Cerebellar cortex (tissue), 1 donor: ENCODE measurements around the gene ABCB9.

Experiments used
- DNase-seq: peaks from one replicate; pipeline ENCODE4 v3.0.0-alpha.2; 2015; ENCODE audit warnings: low spot score

ABCB9 gene

GRCh38 chr12:122981587-122982476, 15.6 kb upstream of the ABCB9 start:
- no peak for DNase-seq

DNA sequence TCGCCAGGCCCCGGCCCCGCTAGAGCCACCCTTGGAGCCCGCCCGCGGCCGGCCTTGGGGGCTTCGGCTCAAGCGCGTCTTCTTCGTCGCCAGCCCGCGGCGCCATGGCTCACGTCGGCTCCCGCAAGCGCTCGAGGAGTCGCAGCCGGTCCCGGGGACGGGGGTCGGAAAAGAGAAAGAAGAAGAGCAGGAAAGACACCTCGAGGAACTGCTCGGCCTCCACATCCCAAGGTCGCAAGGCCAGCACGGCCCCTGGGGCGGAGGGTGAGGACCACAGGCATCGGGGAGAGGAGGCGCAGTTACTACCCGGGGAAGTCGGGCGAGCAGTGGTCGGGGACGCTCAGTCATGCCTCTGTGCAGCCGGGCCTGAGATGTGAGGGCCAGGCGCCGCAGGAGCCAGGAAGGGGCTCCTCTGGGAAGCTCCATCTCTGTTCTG, 14.8 kb upstream of the ABCB9 start:
- DNase-seq: no peak

DNA sequence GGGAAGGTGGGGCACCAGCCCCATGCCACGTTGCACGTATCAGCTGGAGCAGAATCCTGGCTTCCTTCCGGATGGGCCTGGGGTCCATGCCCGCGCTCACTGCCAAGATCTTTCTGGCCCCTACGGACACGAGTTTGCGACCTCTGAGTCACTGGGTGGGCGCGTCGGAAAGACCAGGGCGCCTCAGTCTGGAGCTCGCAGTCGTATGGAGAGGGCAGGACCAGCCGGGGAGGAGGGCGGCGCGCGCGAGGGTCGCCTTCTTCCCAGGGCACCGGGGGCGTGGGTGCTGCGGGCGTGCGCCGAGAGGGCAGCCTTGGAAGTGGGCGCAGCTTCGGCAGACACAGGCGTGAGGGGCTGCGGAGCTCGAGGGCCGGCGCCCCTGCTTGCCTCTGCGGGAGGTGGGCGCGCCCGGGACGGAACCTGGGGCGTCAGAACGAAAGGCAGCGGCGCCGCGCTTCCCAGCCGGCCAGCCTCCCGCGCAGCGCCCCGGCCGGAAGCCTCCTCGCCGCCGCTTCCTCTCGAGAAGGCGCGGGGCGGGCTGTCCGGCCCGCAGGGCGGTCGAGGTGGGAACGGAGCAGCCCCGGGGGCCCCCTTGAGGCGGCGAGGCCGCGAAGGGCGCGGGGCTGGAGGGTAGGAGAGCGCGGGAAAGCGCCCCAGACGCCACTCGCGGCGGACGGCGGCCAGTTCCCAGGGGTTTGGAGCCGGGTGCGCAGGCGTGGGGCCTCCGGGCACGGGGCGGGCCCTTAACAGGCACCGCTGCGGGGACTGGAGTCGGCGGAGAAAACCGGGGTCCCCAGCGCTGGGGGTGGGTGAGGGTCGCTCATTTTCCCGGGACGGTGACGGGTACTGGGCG, 14.1 kb upstream of the ABCB9 start, which contains the start of gene ARL6IP4:
Gene ARL6IP4, plus strand, starts transcription at position 499 of the 853 bp plus-strand sequence. CDS start 459 bp downstream, outside the sequence.
- DNase-seq: peak; percentile 57

DNA sequence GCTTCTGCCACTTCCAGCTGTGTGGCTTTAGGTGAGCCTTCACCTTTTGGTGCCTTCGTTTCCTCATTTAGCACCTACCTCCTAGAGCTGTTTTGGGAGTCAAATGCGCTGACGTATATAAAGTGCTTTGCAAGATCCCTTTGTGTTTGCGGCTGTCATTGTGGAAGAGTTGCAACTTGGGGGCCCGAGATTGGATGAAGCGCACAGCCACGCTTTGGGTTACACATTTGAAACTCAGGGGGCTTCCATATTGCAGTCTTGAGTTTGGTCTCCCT, 13.6 kb upstream of the ABCB9 start:
- DNase-seq: no peak

DNA sequence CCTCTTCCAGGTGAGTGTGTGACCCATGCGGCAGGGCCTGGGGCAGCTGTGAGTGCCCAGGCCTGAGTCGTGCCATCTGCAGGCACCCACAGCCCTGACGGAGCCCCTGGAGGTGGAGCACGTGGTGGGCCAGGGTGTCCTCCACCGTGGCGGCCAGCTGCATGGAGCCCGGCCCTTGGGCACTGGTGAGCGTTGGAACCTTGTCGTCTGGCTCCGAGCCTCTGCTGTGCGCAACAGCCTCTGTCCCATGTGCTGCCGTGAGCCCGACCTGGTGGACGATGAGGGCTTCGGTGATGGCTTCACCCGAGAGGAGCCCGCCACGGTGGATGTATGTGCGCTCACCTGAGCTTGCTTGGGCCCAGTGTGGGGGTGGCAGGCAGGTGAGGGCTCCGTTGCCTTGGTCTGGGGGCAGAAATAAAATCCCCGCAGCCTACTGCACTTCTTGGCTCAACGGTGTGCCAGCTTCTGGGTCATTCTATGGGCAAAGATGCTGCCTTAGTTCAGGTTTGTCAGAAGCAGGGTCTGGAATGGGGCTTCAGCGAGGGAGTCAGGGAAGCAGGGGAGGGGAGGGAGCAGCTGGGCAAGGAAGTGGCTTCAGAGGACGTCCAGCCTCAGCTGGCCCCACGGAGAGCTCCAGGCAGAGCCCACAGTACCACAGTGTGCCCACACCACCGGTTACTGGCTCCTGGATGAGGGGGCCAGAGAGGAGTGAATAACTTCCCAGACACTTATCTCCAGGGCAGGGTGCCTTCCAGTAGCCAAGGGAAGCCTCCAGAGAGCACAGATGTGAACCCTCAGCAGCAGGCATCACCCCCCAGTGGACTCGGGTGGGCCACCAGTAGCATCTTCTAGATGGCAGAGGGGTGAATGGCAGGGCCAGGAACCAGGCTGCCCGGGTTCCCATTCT, 13.0 kb upstream of the ABCB9 start:
- DNase-seq: no peak

- no peak for DNase-seq
Observed at GRCh38 chr12:122978507-122978955, 12.3 kb upstream of the ABCB9 start.

DNA sequence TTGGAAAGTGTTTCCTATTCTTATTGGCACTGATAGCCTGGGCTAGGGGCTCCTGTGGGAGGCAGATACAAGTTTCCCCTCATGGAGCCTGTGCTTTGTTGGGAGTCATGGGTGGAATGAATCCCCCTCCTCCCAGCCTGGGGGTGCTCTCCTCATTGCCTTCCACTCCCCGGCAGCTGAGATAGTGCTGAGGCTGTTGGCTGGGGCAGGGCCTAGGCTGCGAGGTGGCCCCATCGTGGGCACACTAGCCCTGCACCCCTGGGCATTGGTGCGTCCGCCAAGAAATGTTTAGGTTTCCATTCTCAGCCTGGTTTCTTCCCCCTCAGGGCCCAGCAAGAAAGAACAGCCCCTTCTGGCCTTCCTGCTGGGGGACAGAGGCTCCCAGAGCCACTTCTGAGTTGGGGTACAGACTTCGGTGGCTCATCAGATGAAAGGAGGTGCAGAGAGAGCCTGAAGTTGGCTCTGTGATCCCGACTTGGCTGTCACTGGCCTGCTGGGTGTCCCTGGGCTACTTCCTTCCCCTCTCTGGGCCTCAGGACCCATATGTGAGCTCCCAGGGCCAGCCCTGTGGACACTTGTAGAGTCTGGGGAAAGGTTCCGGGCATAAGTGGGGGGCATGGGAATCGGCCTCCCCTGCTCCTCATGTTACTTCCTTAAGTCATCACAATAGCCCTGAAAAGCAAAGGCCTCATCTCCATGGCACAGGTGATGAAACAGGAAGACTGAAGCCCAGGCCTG, 11.6 kb upstream of the ABCB9 start:
- DNase-seq: no peak

DNA sequence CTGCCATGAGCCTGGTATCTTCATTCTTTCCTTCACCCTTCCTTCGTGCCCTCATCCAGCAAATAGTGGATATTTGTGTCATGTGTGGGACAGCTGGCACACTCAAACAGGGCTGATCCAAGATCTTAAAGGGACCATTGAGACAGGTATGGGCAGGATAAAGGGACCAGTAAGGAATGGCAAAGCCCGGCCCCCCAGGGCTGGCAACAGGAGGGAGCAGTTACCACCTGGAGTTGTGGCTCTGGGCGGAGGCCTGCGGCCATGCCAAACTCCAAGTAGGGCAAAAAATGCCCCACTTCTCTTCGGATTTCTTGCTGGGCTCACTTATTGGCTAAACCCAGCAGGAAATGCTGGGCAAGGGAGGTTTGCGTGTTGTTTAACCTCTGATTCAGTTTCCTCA, 10.9 kb upstream of the ABCB9 start:
- no peak for DNase-seq

- DNase-seq: no peak
Observed at GRCh38 chr12:122976648-122976975, 10.3 kb upstream of the ABCB9 start.

DNA sequence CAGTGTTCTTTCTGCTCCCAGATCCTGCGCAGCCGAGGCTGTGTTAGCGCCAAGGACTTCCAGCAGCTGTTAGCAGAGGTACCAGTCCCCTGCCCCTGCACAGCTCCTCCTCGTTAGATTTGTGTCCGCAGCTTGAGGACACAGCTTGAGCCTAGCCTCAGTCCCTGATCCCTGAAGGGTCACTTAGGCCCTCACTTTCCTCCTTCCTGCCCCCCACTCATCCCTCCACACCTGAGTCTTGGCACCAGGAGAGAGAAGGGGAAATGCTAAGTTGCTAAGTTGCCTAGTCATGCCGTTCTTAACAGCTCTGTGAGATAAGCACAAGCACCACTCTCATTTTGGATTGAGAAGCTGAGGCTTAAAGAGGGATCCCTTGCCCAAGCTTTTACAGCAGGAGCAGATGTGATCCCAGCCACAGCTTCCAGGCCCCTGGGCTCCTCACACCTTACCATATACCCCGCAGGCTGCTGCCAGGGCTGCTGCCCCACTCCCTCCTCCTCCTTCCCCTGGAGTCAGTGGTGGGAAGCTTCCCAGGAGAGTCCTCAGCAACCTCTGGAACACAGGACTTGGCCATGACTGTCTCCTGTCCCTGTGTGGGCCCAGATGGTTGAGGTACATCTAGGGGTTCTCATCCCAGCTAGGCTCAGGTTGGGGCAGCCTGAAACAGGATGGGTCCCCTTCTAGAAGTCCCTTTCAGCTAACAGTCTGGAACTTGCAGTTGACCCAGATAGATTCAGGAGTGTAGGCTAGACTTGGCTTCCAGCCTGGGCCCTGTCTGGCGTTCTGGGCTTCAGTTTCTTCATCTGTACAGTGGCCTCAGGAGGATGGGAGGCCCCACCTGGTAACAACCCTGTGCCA, 9.8 kb upstream of the ABCB9 start:
- no peak for DNase-seq

DNA sequence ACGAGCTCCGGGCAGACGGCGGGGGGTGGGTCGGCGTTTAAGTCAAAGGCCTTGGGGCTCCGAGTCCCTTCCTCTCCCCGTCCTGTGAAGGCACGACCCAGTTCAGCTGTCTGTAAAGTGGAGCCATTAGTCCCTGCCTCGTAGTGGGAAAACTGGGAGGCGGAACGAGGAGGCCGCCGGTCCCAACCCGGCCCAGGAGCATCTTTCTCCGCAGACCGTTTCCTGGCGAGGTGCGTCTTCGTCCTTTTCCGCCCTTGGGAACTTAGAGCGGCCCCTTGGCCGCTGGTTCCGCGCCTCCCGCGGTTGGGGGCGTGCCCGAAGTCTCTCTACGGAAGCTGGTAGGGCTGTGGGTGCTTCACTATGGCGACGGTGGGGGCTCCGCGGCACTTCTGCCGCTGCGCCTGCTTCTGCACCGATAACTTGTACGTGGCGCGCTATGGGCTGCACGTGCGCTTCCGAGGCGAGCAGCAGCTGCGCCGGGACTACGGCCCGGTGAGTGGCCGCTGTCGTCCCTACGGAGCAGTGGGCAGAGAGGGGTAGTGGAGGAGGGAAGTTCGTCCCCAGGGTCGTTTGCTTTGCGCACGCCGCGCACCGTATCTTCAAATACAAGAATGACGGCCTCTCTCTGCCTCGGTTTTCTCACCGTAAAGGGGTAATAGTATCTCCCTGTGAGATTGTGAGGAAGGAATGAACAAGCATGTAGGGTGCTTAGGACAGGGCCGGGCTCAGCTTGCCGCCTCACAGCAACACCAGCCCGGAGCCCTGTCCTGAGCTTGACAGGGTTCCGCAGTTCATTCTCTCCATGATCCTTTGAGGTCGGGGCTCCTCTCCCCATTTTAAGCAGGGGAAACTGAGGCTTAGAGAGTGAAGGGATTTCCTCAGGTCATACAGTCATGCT, 8.9 kb upstream of the ABCB9 start, which contains the start of gene OGFOD2:
Gene OGFOD2, plus strand, starts transcription at position 353 of the 898 bp plus-strand sequence. Its CDS starts 8 bp downstream, at position 361.
- peak; percentile 90 for DNase-seq

DNA sequence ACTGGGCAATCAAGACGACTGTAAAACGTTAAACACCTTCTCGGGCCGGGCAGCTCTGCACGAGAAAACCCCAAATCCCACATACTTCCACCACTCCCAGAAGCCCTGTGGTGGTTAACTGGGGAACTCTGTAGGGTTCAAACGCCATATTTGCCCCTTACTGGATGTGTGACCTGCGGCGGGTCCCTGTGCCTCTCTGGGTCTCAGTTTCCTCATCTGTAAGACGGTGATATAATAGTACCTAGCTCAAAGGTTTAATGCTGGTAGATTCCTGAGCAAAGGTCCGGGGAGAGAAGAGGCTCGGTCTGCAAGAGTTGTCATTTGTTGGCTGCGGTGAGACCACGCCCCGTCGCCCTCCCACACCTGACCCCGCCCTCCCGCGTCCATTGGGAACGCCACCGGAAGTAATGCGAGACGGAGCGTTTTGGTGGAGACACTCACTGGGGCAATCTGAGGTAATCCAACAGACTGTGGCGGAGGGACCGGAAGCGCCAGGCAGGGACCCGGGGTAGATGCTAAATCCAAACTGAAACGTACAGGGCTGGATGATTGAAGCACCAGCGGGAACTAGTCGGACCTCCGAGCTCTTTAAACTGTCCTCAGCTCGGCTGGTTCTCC, 8.1 kb upstream of the ABCB9 start:
- DNase-seq: peak; percentile 99

- no peak for DNase-seq
Observed at GRCh38 chr12:122969676-122970075, 3.4 kb upstream of the ABCB9 start.

DNA sequence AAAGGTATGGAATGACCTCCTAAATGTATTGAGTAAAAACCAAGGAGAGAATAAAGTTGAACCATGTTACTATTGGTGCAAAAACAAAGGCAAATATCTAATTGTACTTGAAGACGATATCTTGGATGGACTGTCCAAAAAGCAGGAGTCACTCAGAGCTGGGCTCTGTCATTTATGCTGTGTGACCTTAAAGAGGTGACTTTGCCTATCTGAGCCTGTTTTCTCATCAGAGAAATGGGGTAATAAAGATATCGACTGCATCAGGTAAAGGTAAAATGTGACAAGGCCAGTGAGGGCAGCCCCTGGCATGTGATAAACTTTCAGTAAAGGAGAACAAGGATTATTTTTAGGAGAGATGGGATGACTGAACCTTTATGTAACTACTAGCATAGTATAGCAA, 1.8 kb upstream of the ABCB9 start:
- no peak for DNase-seq

DNA sequence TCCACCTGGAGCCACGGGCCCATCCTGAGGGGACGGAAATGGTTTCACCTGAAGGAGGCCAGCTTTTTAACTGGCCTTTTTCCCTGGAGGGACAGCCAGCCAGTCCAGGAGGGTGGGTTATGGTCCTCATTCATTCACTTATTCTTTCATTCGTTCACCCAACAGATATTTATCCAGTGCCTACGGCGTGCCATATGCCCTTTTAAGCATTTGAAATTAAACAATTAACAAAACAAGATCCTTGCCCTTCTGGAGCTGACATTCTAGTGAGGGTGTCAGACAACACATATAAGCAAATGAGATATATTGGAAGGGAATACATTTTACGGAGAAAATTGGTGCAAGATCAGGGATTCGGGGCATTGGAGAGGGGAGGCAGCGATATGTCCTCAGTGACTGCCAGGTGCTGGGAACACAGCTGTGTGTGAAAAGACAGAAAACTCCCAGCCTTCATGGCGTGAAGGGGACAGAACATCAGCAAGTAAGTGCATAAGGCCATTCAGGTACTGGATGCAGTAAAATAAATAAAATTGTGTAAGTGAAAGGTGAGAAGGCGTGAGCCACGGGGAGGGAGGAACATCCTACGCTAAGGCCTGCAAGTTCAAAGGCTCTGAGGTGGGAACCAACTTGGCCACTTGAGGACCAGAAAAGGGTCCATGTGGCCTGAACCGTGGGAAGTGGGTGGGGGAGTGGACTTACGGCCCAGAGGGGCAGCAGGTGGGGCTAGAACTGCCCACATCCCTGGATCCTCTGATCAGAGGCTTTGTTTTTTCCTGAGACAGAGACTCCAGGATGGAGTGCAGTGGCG, 684 bp upstream of the ABCB9 start:
- DNase-seq: no peak

DNA sequence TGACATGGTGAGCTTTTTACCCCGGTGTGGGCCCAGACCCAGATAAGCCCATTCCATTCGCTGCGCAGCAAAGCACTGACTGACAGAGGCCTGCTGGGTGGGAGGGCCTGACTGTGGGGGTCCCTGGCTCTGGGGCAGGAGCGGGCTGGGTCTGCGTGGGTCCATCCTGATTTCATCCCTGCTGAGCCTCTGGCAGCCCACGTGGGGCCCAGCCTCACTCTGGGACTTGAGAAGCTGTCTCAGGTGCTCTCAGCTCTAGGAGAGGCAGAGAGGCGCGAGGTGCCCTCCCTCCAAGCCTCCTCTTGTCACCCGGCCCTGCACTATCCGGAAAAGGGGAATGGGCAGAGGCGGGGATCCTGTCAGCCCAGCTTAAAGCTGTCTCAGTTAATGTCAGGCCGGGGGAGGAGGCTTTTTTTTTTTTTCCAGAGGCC, 927 bp downstream of the ABCB9 start:
- DNase-seq: no peak

- DNase-seq: no peak
Observed at GRCh38 chr12:122964439-122965257, 1.6 kb downstream of the ABCB9 start.
